Right ventricle myocardium superior (tissue), 1 donor: ENCODE data around the gene SMG5. TPM values are rescaled to one million over a fixed set of nuclear protein-coding genes. Genes with fewer than 3 reads are reported as not detected.

ENCODE experiments used
- ATAC-seq: fragments of 200-7000 bp; cut with Tn5 transposase; one replicate; pipeline ENCODE4 v1.9.1; 2020; ENCODE audit warnings: mild to moderate bottlenecking; ENCODE audit not compliant: poor library complexity
- DNase-seq: peaks from one replicate; pipeline ENCODE4 v3.0.0-alpha.2; 2020
- intact Hi-C: fragments of 100-400 bp; cut with DNase I; formaldehyde crosslinking; loops from one replicate; pipeline ENCODE4 v1.11.2; 2022
- total RNA-seq: library from RNA; stranded (reverse); fragmentation: NEBNext Ultra II Directional; extraction: Animal tissue kit (Norgen Biotek cat#: 25700); gene quantifications from one replicate; pipeline ENCODE4 v1.2.1, GENCODE V29; 2021
- donor health status: DM: no; HTN: yes; CAD: no; lungs with severe emphysema.

The SMG5 gene
- total RNA-seq, 1 donor from 2014 or later, result 82.4 TPM

DNA sequence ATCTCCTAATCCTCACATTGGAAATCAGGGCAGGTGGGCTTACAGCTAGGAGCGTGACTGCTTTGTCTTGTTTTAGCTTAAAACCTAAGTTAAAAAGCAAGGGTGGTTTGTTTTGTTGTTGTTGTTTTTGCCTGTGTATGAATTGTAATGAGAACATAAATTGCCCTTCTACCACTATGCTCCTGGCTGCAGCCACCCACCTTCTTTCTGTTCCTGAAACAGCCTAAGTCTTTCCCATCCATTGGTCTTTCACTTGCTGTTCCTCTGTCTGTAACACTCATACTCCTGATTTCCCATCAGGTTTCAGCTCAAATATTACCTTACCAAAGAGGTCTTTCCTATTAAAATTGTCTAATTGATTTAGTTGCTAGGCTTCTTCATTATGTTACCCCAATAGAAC lies 896 bp upstream of the SMG5 start:
- intact Hi-C loops, result no loop called here
- DNase-seq, result no peak
- no peak for ATAC-seq

DNA sequence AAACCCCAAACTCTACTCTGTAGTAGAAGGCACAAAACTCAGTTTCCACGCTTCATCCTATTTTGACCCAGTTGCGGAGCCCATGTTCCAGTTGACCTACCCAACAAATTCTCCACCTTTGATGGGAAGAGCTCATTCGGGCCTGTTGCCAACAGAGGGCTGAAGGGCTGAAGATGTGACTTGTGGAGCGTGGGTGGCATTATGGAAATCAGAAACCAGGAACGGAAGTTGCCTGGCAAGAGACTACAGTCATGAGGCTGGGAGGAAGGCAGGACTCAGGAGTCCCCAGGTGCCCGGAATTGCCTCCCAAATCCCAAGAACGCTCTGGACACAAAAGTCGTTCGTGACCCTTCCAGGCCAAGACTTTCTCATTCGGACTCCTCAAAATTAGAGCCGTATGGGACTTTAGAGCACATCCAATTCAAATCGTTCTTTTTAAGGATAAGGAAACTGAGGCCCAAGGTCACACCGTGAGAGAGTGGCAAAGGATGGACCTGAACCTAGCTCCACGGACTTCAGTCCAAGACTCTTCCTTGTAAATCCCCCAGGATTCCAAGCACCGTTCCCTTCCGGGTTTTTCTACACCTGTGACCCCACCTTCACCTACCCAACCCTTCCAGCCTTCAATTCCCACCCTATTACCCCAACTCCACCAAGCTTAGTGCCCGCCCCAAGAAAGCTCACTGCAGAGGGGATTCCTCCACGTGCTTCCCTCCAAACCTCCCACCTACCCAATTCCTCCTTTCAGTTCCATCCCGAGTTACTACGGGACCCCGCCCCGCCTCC lies 739 bp downstream of the SMG5 start:
- intact Hi-C loops, result no loop called here
- ATAC-seq (peak; percentile 6), DNase-seq (no peak)

DNA sequence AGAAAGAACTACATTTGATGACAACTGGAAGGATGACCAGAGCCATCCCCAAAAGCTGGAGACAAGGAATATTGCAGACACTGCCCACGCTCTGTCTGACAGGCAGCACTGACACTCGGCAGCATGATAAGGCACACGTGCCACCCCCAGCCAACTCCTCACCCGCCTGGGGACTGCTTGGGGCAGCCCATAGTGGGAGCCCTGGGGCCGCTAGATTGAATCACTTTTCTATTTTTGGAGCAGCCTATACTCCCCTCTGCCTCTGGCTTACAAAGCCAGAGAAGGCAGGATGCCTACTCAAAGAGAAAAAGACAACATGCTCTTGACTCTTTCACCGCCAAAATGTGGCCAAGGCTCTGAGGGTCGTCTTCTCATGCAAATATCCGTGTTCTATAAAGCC lies 1.3 kb downstream of the SMG5 start:
- ATAC-seq, result peak; percentile 76
- intact Hi-C loops, result no loop called here

DNA sequence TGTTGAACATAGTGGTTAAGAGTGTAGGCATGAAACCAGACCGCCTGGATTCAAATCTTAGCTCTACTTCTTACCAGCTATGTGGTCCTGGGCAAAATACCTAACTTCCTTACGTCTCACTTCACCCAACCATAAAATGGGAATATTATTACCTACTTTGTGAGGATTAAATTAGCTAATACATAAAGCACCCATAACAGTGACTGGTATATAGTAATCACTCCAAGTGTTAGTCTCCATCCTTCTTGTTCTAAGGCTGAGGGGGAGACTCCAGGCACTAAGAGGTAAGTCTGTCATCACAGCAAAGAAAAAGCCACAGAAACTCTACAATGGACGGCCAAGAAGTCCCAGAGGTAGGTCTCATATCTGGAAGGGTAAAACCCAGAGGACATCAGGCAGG lies 2.8 kb downstream of the SMG5 start:
- DNase-seq, result no peak
- intact Hi-C loops, result no loop called here
- no peak for ATAC-seq

More for the DNA sequence above, 1.3 kb downstream of the SMG5 start:
- DNase-seq, result peak; percentile 78

DNA sequence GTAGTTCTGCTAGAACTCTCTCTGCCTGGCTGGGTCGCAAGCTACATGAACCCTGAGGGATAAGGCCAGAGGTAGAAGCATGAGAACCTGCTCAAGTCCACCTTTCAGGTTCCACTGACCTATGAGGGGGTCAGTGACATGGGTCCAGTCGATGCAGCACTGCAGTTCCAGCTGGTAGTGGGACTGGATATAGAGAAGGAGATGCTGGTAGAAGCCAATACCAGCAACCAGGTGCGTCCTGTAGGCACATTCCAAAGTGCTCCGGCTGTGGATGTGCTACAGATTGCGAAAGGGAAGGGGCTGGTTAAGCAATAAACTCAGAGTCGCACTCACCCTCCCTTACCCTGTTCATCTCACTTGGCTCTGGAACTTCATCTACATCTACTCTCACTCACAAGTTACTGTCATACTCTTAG lies 5.7 kb downstream of the SMG5 start:
- intact Hi-C loops, result no loop called here
- DNase-seq (peak; percentile 23), ATAC-seq (no peak)

DNA sequence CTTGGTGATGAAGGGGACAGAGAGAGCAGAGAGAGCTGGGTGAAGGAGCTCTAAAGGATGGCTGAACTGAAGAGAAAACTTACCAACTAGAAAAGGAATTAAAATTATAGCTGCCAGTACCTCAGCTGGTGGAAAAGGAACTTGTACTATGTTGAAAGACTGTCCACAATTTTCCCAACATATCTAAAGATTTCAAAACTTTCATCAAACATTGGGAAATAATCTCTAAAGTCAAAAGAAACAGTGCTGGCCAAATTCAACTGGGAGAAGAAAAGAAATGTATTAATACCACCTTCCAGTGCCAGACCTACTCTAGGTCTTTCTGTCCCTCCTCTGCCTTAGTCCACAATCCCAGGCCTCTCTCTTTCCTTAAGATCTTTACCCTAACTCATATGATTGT lies 6.1 kb downstream of the SMG5 start:
- DNase-seq (no peak), ATAC-seq (no peak)
- intact Hi-C loops, result no loop called here

DNA sequence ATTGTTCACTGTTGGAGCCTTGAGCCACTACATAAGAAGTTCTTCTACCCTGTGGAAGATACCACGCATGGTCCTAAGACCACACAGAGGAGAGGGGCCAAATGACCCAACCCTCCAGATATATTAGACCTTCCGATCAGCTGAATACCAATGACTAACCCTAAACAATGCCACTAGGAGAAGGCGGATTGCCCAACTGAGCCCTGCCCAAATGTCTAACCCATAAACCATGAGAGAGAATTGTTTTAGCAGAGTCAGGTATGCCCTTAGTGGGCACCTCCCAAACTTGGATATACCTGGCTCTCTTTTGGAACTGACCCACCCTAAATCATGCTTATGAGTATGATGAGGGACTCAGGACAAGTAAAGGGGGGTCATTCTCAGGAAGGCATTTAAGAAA lies 12.3 kb downstream of the SMG5 start:
- DNase-seq, result no peak
- no peak for ATAC-seq
- intact Hi-C loops, result no loop called here

DNA sequence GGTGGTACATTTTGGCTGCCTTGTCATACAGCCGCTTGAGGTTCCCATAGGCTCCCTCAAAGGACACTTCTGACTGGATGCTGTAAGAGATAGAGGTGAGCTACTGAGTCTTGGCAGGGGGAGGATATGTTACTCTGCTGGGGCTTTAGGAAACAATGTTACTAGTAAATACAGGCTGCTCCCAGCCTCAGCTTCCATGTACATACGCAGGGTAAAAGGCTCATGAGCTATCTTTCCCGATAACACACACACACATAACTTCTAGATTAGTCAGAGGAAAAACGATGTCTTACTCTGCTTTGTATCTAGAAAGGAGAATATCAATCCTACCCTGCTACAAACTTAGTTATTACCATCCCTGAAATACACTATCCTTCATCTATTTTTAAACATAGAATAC lies 14.3 kb downstream of the SMG5 start:
- intact Hi-C loops, result no loop called here
- DNase-seq (no peak), ATAC-seq (no peak)

DNA sequence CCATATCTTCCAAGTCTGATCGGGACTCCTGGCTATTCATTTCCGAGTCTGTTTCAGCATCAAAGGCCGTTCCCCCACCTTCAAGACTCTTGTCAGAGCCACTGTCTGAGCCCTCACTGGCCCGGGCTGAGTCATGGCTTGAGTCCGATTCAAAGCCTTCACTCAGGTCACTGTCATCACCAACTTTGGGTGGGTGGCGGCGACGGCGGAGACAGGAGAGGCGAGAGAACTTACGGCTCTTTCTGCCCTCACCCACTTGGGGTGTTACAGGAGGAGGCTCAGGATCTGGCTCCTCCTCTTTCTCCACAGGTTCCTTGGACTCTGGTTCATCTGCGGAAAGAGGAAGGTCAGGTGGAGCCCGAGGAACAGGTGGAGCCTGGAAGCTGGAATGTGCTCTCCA lies 16.6 kb downstream of the SMG5 start:
- ATAC-seq (no peak), DNase-seq (no peak)
- intact Hi-C loops, result no loop called here

DNA sequence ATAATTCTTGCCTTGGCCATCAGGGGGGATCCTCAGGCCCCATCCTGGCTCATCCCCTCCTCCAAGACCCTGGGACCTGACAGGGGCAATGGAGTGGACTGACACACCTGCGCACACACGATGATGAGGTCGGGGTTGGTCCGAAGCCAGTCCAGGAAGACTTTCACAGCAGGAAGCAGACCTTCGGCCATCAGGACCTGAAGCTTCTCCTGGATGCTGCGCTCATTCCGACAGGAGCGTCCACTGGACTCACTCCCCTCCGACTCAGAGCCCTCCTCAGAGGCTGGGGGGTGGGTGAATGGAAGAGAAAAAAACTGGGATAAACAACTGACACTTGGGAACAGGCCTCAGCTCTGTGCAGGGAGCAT lies 19.4 kb downstream of the SMG5 start:
- ATAC-seq (no peak), DNase-seq (peak; percentile 14)
- intact Hi-C loops, result no loop called here

DNA sequence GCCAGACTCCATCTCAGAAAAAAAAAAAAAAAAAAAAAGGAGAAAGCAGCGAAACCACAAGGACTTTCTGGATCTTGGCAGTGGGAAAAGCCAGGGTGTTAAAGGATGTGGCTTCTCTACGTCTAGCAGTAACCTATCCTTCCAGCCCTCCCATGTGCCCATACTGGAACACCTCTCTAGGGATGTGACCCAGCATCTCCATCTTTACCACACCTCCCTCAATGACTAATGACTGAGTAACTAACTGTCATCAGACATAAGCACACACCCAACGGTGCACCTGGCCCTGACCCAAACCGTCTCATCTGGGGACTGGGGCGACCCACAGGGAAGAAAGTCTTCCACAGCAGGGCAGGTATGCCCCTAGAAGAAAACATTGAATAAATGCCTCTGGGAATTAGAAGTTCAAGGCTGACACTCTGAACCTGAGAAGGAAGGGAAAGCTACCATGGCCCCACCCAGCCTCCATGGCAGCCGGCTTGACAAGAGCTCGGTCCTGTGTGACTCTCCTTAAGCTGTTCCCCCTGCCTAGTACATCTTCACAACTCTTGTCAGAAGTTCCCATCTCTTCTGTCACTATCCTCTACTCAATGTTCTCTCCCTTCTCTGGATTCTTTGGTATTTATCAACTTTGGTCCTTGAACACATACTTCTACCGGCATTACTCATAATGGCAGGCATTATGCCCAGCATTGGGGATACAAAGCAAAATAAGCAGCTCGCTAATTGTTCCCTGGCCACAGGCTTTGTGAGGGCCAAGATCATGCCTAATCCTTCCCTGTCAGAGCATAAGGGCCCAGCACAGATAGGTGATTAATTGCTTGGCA lies 20.0 kb downstream of the SMG5 start:
- ATAC-seq (peak; percentile 34), DNase-seq (no peak)
- intact Hi-C loops, result no loop called here

DNA sequence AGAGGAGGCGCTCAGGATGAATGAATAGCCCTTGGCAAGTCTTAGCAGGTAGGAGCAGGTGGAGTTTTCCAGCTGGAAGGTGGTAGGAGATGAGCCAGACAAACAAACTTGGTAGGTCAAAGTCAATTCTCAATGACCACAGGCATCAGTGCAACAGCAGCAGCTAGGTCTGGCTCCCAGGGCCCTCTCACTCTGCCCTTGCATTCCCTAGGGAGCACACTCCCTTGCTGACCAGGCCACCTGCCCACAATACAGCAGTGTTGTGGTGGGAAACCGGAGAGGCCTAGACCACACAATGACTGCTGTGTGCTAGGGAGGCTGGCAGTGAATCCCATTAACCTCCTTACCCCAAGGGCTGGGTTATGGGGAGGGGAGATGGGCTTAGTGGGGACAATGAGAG lies 21.7 kb downstream of the SMG5 start:
- DNase-seq, result no peak
- intact Hi-C loops, result no loop called here
- ATAC-seq, result no peak

DNA sequence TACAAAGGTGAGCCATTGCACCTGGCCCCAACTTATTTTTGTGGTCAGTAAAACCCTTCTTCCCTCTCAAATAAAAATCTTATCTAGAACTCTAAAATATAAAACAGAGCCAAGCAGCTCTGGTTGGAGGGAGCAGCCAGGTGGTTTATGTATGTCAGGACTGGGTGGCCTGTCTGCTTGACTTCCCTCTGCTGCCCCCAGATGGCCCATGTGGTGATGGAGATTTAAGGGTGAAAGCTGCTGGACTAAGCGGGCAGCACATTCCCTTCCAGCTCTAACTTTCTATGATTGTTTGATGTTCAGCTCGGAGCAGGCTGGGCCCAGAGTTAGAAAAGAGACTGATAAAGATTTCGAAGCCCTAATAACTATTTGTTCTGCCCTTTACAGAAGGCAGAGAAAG lies 22.8 kb downstream of the SMG5 start:
- ATAC-seq, result no peak
- intact Hi-C loops, result no loop called here
- DNase-seq, result no peak

DNA sequence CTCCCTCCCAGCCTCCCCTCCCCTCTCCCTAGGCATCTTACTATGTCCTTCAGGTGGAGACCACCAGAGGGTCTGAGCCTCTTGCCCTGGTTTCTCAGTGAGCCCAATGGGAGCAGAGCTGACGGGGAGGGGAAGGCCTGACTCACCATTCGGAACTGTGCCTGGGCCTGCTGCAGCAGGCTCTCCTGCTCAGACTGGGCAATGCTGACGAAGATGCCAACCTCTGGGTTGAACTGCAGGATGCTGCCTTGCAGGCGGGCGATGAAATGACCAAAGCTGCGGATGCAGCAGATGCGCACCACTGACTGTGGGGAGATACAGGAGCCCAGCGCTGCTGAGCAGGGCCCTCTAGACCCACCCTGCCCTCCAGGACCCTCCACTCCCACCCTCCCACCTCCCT lies 23.8 kb downstream of the SMG5 start:
- intact Hi-C loops, result no loop called here
- ATAC-seq, result no peak
- DNase-seq, result no peak

DNA sequence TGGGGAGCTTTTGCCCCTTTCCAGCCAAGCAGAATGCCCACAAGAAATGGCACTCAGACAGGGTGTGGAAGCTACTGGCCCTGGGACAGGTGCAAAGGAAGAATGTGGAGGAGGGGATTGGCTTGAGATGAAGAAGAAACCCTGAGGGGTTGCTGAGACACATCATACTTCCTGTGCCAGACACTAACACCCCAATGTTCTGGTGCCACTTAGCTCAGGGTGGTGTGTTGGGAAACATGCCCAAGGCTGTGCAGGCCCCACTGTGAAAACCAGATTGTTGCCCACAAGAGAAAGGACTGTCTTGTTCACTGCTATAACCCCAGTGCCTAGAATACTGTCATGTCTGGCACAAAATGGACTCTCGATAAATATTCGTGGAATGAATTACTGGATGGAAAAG lies 24.9 kb downstream of the SMG5 start:
- intact Hi-C loops, result no loop called here
- DNase-seq (no peak), ATAC-seq (no peak)

DNA sequence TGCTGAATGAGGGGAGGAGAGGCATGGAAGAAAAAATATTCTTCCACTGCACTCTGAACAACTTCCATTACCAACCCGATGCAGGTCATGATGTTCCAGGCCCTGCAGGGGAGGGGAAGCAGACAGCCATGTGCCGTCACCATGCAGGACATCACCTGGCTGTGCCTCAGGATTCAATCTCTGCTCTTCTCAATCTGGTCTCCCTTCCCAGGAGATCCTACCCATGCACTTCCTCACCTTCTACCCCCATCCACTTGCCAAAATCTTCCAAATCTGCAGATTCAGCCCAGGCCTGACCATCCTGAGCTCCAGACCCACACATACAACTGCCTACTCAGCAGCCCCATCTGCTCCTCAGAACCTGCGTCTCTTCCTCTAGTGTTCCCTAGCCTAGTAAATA lies 29.0 kb downstream of the SMG5 start:
- DNase-seq (no peak), ATAC-seq (no peak)
- intact Hi-C loops, result no loop called here

DNA sequence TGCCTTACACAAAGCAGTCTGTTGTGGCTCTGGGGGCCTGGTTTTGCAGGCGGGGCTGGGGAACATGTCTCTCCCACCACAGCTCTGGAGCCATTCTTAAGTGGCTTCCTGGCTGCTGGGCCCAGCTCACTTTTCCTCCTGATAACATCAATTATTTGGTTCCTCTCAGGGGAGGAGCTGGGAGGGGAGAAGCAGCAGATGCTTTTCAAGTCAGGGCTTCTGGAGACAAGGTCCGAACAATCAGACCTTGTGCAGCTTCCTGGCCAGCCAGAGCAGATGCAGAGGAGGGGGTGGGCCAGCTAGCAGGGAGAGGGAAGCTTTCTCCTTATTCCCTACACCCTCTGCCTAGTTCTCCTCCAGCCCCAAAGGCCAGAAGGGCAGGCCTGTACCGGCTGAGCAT lies 31.1 kb downstream of the SMG5 start:
- intact Hi-C loops, result no loop called here
- ATAC-seq, result no peak
- no peak for DNase-seq

DNA sequence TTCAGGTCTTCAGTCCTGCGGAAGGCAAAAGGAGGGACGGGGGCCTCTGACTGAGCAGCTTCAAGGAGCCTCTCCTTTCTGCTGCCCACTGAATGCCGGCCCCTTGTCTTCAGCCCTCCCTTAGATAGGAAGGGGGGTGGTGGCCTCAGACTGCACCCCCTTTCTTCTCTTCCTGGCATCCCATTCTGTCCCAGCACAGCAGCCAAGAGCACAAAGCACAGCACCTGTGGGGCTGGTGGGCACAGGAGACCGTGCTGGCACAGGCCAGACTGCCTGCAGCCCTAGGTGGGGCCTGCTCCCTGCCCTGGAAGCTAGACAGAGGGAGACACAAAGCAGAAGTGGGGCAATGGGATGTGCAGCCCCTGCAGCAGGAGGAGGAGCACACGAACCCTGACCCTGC lies 33.0 kb downstream of the SMG5 start:
- DNase-seq, result no peak
- intact Hi-C loops, result no loop called here
- ATAC-seq, result no peak

DNA sequence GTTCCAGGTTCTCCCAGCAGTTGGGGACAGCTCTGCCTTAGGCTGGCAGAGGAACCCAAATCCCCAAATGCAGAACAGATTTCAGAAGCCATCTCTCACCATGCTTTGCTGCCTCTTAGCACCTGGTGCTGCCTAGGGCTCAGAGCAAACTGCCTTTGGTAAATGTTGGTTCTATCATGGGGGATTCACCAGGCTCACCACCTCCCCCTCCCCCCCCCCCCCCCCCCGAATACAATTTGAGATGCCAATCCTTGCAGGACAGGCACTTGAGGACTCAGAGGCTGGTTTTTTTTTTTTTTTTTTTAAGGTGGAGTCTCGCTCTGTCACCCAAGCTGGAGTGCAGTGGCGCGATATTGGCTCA lies 34.3 kb downstream of the SMG5 start:
- DNase-seq (no peak), ATAC-seq (no peak)
- intact Hi-C loops, result no loop called here
